HUES6 (cell line): ENCODE measurements around the gene APCDD1.
"Not testable (repeated sequence)": the region's sequence is repeated elsewhere in the genome, so short reads cannot be mapped to it uniquely, and the experiment has no call there.

Source experiments
- H3K27ac ChIP-seq: 2 replicates; pipeline ENCODE4 v1.7.0; 2013; ENCODE audit warnings: low read depth, mild to moderate bottlenecking, low read length, inconsistent platforms
- H3K27me3 ChIP-seq: 2 replicates; pipeline ENCODE4 v1.6.1; 2013; ENCODE audit warnings: low read length; ENCODE audit not compliant: control insufficient read depth, insufficient read depth
- H3K36me3 ChIP-seq: 2 replicates; pipeline ENCODE4 v1.6.1; 2013; ENCODE audit warnings: low read length; ENCODE audit not compliant: control insufficient read depth, insufficient read depth
- H3K4me1 ChIP-seq: 2 replicates; pipeline ENCODE4 v1.6.1; 2013; ENCODE audit warnings: low read length; ENCODE audit not compliant: control insufficient read depth, insufficient read depth
- H3K4me3 ChIP-seq: 2 replicates; pipeline ENCODE4 v1.5.1; 2013; ENCODE audit warnings: low read depth, low read length
- H3K9ac ChIP-seq: one replicate; pipeline ENCODE4 v1.6.1; 2013; ENCODE audit warnings: mild to moderate bottlenecking, low read length
- H3K9me3 ChIP-seq: 2 replicates; pipeline ENCODE4 v1.6.1; 2013; ENCODE audit warnings: low read depth, low read length; ENCODE audit not compliant: control insufficient read depth, insufficient read depth

Gene APCDD1

GRCh38 chr18:10463741-10464140 lies 9.3 kb downstream of the APCDD1 start:
- Histone ChIP-seq H3K27me3 (no peaks in the 10 kb centered on the region), H3K4me3 (no peak overlapping the region), H3K36me3 (peaks cover 6% of the 10 kb centered on the region; the same call in 1 of the 2 replicates), H3K4me1 (peaks cover 5% of the 10 kb centered on the region), H3K9me3 (no peaks in the 10 kb centered on the region), H3K9ac (no peak overlapping the region), H3K27ac (no peak overlapping the region)

DNA sequence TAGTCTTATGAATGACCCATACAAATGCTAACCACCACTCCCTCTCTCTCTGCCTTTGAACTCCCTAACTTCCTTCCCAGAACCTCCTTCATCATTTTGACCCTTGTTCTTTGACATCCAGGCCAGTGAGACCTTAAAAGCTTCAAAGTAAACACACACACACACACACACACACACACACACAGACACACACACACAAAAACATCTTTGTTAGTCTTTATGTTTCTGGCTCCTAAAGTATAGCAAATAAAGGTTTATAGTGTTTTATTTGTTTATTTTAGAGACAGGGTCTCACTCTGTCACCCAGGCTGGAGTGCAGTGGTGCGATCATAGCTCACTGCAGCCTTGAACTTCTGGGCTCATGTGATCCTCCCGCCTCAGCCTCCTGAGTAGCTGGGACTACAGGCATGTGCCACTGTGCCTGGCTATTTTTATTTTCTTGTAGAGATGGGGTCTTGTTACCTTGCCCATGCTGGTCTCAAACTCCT lies 9.8 kb downstream of the APCDD1 start:
- H3K27me3 ChIP-seq, H3K4me1 ChIP-seq, H3K36me3 ChIP-seq, H3K9me3 ChIP-seq, H3K4me3 ChIP-seq, H3K9ac ChIP-seq, H3K27ac ChIP-seq: not testable (repeated sequence)

GRCh38 chr18:10465174-10465939 lies 10.9 kb downstream of the APCDD1 start:
- H3K9ac ChIP-seq: no peak overlapping the region
- H3K9me3 ChIP-seq: no peaks in the 10 kb centered on the region
- H3K4me3 ChIP-seq: no peak overlapping the region
- H3K4me1 ChIP-seq: peaks cover 8% of the 10 kb centered on the region
- H3K36me3 ChIP-seq: peaks cover 7% of the 10 kb centered on the region; the same call in 1 of the 2 replicates
- H3K27ac ChIP-seq: no peak overlapping the region
- no peaks in the 10 kb centered on the region for H3K27me3 ChIP-seq

DNA sequence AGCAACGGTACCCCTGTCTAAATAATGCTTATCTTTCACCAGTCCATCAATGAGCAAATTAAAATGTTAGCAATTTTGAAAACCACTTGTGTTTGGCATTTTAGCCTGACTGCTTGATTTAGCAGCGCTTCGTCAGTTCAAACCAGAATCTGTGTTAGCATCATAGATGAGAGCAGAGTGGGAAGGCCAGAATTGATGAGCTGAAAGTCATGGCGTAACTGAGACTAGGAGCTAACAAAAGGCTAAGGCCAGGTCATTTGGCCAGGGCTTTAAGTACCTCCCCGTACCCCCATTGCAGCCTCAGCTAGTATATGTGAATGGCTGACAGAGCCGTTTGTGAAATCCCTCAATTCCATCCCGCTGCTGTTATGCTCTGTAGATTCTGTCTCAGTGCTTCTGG lies 16.0 kb downstream of the APCDD1 start:
- no peak overlapping the region for H3K27ac ChIP-seq

GRCh38 chr18:10471574-10471973 lies 17.1 kb downstream of the APCDD1 start:
- peaks cover 20% of the 10 kb centered on the region for H3K27me3 ChIP-seq
- no peak overlapping the region for H3K27ac ChIP-seq
- peaks cover 7% of the 10 kb centered on the region; the same call in 1 of the 2 replicates for H3K36me3 ChIP-seq
- H3K4me1 ChIP-seq: peaks cover 19% of the 10 kb centered on the region
- H3K9me3 ChIP-seq: no peaks in the 10 kb centered on the region
- H3K4me3 ChIP-seq: no peak overlapping the region
- H3K9ac ChIP-seq: no peak overlapping the region

More for the DNA sequence above, 16.0 kb downstream of the APCDD1 start:
- Histone ChIP-seq H3K27me3 (peaks cover 9% of the 10 kb centered on the region), H3K4me1 (peaks cover 11% of the 10 kb centered on the region), H3K36me3 (peaks cover 7% of the 10 kb centered on the region; the same call in 1 of the 2 replicates), H3K4me3 (no peak overlapping the region), H3K9me3 (no peaks in the 10 kb centered on the region), H3K9ac (no peak overlapping the region)

- Histone ChIP-seq H3K27ac (no peak overlapping the region), H3K9me3 (no peaks in the 10 kb centered on the region), H3K4me3 (no peak overlapping the region), H3K4me1 (peaks cover 34% of the 10 kb centered on the region), H3K27me3 (peaks cover 29% of the 10 kb centered on the region), H3K9ac (no peak overlapping the region), H3K36me3 (peaks cover 7% of the 10 kb centered on the region; the same call in 1 of the 2 replicates)
Measured at GRCh38 chr18:10473132-10473531, 18.7 kb downstream of the APCDD1 start.

DNA sequence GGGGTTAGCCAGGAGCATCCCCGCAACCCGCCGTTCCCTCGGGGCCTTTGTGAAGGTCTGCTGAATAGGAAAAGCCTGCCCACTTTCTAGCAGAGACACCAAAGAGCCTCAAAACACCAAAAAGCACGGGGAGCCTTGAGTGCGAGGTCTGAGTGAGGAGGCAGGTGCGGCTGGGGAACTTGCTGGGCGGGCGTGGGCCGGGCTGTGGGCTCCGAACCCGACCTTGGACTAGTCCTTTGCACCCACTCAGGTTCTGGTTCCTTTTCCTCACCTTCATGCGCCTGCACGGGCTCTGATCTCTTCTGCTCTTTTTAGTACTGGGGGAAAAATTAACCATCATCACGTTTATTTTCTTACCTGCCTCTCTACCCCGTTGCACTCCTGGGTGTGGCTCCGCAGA lies 19.9 kb downstream of the APCDD1 start:
- Histone ChIP-seq H3K9me3 (no peaks in the 10 kb centered on the region), H3K27me3 (peaks cover 40% of the 10 kb centered on the region), H3K36me3 (no peaks in the 10 kb centered on the region; the same call in 1 of the 2 replicates), H3K4me1 (peaks cover 27% of the 10 kb centered on the region), H3K27ac (no peak overlapping the region), H3K9ac (no peak overlapping the region), H3K4me3 (no peak overlapping the region)

- Histone ChIP-seq H3K4me1 (peaks cover 27% of the 10 kb centered on the region), H3K9me3 (no peaks in the 10 kb centered on the region), H3K27me3 (peaks cover 45% of the 10 kb centered on the region), H3K9ac (no peak overlapping the region), H3K27ac (no peak overlapping the region), H3K4me3 (no peak overlapping the region), H3K36me3 (no peaks in the 10 kb centered on the region; the same call in 1 of the 2 replicates)
Measured at GRCh38 chr18:10475276-10475653, 20.8 kb downstream of the APCDD1 start.

DNA sequence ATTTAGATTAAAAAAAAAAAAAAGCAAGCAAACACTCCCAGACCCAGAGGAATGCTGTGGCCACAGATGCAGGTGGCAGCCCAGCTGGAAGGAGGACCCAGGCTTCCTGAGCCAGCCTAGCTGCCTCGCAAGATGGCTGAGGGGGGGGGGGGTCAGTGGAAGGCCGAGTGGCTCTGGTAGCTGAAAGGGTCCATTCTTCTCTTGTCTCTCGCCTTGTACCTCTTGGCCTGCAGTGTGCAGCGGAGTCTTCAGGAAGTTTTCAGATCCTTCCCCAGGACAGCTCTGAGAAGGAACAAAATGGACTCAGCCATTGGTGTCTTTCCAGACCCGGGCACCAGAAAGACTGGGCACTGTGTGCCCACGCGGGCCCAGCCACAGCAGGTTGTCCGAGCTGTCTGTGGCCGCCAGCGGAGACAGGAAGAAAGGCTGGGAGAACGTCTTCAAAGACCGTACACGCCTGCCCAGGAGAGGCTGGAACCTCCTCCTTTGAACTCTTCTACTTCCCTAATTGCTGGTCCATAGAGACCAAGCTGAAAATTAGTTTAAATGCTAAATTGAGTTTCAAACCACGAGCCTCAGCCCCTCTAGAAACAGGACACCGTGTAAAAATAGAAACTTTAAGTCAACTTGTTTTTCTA lies 21.3 kb downstream of the APCDD1 start:
- Histone ChIP-seq H3K27ac (no peak overlapping the region), H3K36me3 (no peaks in the 10 kb centered on the region; the same call in 1 of the 2 replicates), H3K4me1 (peaks cover 27% of the 10 kb centered on the region), H3K9me3 (no peaks in the 10 kb centered on the region), H3K9ac (no peak overlapping the region), H3K4me3 (no peak overlapping the region), H3K27me3 (peaks cover 45% of the 10 kb centered on the region)

- Histone ChIP-seq H3K36me3 (no peaks in the 10 kb centered on the region), H3K27me3 (peaks cover 45% of the 10 kb centered on the region), H3K9me3 (no peaks in the 10 kb centered on the region), H3K4me3 (no peak overlapping the region), H3K27ac (no peak overlapping the region), H3K9ac (no peak overlapping the region), H3K4me1 (peaks cover 27% of the 10 kb centered on the region)
Measured at GRCh38 chr18:10476338-10476791, 21.9 kb downstream of the APCDD1 start.
